Measurements from ENCODE around the gene CLMN. TPM values are rescaled to one million over a fixed set of nuclear protein-coding genes. Genes with fewer than 3 reads are reported as not detected.

Gene CLMN
- total RNA-seq, 1 experiment from 2014 or later, result 33.4 TPM

DNA sequence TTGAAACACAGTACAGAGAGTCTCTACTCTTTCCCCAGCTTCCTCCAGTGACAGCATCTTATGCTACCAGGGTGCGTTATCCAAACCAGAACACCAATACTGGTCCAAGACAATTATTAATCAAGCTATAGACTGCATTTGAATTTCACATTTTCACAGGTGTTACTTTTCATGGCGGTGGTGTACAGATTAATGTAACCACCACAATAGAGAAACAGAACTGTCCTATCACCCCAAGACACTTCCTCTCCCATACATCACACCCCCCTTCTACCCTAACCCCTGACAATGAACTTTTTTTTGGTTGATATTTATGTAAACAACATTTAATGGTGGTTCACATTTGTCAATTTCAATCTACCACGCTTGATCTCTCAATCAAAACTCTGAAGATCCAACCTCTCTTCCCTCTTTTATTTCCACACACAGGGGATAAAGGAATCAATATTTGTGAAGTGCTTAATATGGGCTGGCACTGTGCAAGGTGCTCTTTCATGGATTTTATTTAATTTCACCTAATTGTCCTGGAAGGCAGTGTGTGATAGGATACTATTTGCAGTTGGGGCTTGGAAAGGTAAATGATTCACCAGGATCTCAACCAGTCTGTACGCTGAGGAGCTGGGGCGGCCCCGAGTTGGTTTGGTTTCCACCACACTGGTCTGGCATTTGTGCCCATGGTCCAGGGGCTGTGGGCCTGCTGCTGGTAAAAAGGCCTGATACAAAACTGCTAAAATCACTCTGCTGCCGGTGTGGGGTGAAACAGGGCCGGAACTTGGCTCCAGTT is 107.8 kb downstream of the CLMN start:
- POLR2A ChIA-PET, result no interaction called here
- Histone ChIP-seq H3K4me2 (ENCODE audit: low read length) (no peak overlapping the region), H3K9me3 (ENCODE audit: control insufficient read depth in 1 of 2, insufficient read depth in 1 of 2, low read depth in 1 of 2, low read length in 2 of 2) (no peaks in the 10 kb centered on the region)

DNA sequence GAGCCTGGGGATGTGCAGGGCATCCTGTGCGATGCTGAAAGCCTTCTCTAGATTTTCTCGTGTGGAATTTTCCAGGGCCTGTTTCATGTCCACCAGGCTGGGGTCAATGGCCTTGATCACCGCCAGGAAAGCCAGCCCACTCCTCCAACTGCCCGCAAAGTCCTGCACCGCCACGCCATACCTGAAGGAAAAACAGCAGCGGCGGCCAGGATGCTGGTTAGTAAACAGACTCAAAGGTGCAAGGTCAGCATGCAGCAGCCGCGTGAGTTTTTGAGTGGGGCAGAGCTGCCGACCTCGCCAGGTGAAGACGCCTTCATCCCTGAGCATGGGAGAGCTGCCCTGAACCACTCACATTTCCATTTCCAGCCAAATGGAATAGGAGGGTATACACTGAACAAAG is 109.0 kb downstream of the CLMN start:
- ChIA-PET RAD21 (ENCODE audit: low non-redundant PET in 1 of 2, low total read pairs in 2 of 2, uncharacterized antibody in 2 of 2, unreplicated experiment in 2 of 2) (no interaction called here), CTCF (interaction anchor here (1.0 kb wide), 1 partner anchor 15 kb away, joined by 3 read pairs; no protein-coding TSS in a partner anchor), POLR2A (no interaction called here)
- intact Hi-C loops (cut with micrococcal nuclease), result no loop called here
- Histone ChIP-seq H3K27ac (ENCODE audit: low read depth, low read length) (no peak overlapping the region), H3K4me1 (ENCODE audit: control insufficient read depth in 1 of 2, insufficient read depth in 2 of 2, low read length in 2 of 2) (no peaks in the 10 kb centered on the region), H3K9ac (ENCODE audit: low read length) (no peak overlapping the region), H4K20me1 (ENCODE audit: insufficient read depth) (no peaks in the 10 kb centered on the region), H3K9me2 (ENCODE audit: insufficient read depth) (no peaks in the 10 kb centered on the region), H3K9me3 (ENCODE audit: control insufficient read depth in 1 of 2, insufficient read depth in 1 of 2, low read depth in 1 of 2, low read length in 2 of 2) (0 out of 4 replicates have a peak, but pooled peaks cover 0 to 5% of the 10 kb centered on the region in 2 experiments), H3K4me3 (replicated peaks in 1 of 2; ENCODE audit: low read depth in 1 of 2, low read length in 2 of 2) (no peak overlapping the region), H3K36me3 (ENCODE audit: control insufficient read depth in 1 of 2, insufficient read depth in 2 of 2, low read length in 2 of 2) (0 out of 4 replicates have a peak, but pooled peaks cover 0 to 6% of the 10 kb centered on the region in 2 experiments), H3K27me3 (ENCODE audit: insufficient read depth, low read length) (no peaks in the 10 kb centered on the region), H3K79me2 (ENCODE audit: insufficient read depth, low read length) (no peaks in the 10 kb centered on the region), H2AFZ (ENCODE audit: low read depth, low read length, poor library complexity, severe bottlenecking) (no peak overlapping the region), H3K4me2 (ENCODE audit: low read length) (no peak overlapping the region)
- BruUV-seq (replicated peaks), result no TSS peak
- ATAC-seq (no peak), DNase-seq (ENCODE audit: low read depth, low spot score) (no peak)
- TF ChIP-seq, protein P1, sequence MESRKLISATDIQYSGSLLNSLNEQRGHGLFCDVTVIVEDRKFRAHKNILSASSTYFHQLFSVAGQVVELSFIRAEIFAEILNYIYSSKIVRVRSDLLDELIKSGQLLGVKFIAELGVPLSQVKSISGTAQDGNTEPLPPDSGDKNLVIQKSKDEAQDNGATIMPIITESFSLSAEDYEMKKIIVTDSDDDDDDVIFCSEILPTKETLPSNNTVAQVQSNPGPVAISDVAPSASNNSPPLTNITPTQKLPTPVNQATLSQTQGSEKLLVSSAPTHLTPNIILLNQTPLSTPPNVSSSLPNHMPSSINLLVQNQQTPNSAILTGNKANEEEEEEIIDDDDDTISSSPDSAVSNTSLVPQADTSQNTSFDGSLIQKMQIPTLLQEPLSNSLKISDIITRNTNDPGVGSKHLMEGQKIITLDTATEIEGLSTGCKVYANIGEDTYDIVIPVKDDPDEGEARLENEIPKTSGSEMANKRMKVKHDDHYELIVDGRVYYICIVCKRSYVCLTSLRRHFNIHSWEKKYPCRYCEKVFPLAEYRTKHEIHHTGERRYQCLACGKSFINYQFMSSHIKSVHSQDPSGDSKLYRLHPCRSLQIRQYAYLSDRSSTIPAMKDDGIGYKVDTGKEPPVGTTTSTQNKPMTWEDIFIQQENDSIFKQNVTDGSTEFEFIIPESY (IDR thresholded peaks at IDR 0.05; ENCODE audit: extremely low read depth, insufficient replicate concordance, low read length), result no peak
- TF ChIP-seq FOSL1 (IDR thresholded peaks at IDR 0.05; ENCODE audit: low read depth) (no peak), YY1 (IDR thresholded peaks at IDR 0.05; ENCODE audit: extremely low read depth, insufficient replicate concordance, low read depth, low read length) (no peak), EGR1 (IDR thresholded peaks at IDR 0.05; ENCODE audit: low read depth) (no peak), ZFX (IDR thresholded peaks at IDR 0.05) (no peak)
- TF ChIP-seq, protein P2, sequence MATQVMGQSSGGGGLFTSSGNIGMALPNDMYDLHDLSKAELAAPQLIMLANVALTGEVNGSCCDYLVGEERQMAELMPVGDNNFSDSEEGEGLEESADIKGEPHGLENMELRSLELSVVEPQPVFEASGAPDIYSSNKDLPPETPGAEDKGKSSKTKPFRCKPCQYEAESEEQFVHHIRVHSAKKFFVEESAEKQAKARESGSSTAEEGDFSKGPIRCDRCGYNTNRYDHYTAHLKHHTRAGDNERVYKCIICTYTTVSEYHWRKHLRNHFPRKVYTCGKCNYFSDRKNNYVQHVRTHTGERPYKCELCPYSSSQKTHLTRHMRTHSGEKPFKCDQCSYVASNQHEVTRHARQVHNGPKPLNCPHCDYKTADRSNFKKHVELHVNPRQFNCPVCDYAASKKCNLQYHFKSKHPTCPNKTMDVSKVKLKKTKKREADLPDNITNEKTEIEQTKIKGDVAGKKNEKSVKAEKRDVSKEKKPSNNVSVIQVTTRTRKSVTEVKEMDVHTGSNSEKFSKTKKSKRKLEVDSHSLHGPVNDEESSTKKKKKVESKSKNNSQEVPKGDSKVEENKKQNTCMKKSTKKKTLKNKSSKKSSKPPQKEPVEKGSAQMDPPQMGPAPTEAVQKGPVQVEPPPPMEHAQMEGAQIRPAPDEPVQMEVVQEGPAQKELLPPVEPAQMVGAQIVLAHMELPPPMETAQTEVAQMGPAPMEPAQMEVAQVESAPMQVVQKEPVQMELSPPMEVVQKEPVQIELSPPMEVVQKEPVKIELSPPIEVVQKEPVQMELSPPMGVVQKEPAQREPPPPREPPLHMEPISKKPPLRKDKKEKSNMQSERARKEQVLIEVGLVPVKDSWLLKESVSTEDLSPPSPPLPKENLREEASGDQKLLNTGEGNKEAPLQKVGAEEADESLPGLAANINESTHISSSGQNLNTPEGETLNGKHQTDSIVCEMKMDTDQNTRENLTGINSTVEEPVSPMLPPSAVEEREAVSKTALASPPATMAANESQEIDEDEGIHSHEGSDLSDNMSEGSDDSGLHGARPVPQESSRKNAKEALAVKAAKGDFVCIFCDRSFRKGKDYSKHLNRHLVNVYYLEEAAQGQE (IDR thresholded peaks at IDR 0.05; ENCODE audit: low read depth), result no peak
- TF ChIP-seq, protein P3, sequence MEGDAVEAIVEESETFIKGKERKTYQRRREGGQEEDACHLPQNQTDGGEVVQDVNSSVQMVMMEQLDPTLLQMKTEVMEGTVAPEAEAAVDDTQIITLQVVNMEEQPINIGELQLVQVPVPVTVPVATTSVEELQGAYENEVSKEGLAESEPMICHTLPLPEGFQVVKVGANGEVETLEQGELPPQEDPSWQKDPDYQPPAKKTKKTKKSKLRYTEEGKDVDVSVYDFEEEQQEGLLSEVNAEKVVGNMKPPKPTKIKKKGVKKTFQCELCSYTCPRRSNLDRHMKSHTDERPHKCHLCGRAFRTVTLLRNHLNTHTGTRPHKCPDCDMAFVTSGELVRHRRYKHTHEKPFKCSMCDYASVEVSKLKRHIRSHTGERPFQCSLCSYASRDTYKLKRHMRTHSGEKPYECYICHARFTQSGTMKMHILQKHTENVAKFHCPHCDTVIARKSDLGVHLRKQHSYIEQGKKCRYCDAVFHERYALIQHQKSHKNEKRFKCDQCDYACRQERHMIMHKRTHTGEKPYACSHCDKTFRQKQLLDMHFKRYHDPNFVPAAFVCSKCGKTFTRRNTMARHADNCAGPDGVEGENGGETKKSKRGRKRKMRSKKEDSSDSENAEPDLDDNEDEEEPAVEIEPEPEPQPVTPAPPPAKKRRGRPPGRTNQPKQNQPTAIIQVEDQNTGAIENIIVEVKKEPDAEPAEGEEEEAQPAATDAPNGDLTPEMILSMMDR (IDR thresholded peaks at IDR 0.05 in 2 of 3, conservative IDR thresholded peaks at IDR 0.05 in 1 of 3; ENCODE audit: borderline replicate concordance in 1 of 3, insufficient read depth in 1 of 3, low read depth in 2 of 3, low read length in 2 of 3), result no peak
- TF ChIP-seq, protein P4, sequence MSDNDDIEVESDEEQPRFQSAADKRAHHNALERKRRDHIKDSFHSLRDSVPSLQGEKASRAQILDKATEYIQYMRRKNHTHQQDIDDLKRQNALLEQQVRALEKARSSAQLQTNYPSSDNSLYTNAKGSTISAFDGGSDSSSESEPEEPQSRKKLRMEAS (IDR thresholded peaks at IDR 0.05), result no peak

More for the DNA sequence above, 107.8 kb downstream of the CLMN start:
- H4K20me1 ChIP-seq (ENCODE audit: insufficient read depth), result no peaks in the 10 kb centered on the region
- H3K27ac ChIP-seq (ENCODE audit: low read depth, low read length), result no peak overlapping the region
- H3K9ac ChIP-seq (ENCODE audit: low read length), result no peak overlapping the region
- no peak overlapping the region for H3K4me3 ChIP-seq (replicated peaks in 1 of 2; ENCODE audit: low read depth in 1 of 2, low read length in 2 of 2)
- no peaks in the 10 kb centered on the region for H3K9me2 ChIP-seq (ENCODE audit: insufficient read depth)
- no peaks in the 10 kb centered on the region for H3K4me1 ChIP-seq (ENCODE audit: control insufficient read depth in 1 of 2, insufficient read depth in 2 of 2, low read length in 2 of 2)
- no peak for DNase-seq (ENCODE audit: low read depth, low spot score)
- no peak for ATAC-seq
- BruUV-seq (replicated peaks), result no TSS peak
- CTCF ChIA-PET, result interaction anchor here (1.0 kb wide), 1 partner anchor 16 kb away, joined by 3 read pairs; no protein-coding TSS in a partner anchor
- intact Hi-C loops (cut with micrococcal nuclease), result no loop called here
- no peak overlapping the region for H2AFZ ChIP-seq (ENCODE audit: low read depth, low read length, poor library complexity, severe bottlenecking)
- H3K27me3 ChIP-seq (ENCODE audit: insufficient read depth, low read length), result no peaks in the 10 kb centered on the region
- H3K36me3 ChIP-seq (ENCODE audit: control insufficient read depth in 1 of 2, insufficient read depth in 2 of 2, low read length in 2 of 2), result 0 out of 4 replicates have a peak, but pooled peaks cover 0 to 6% of the 10 kb centered on the region in 2 experiments
- RAD21 ChIA-PET (ENCODE audit: low non-redundant PET in 1 of 2, low total read pairs in 2 of 2, uncharacterized antibody in 2 of 2, unreplicated experiment in 2 of 2), result interaction anchor here in 1 of 2 experiments (0.7 kb wide), 1 partner anchor 121 kb away, joined by 3 read pairs; no protein-coding TSS in a partner anchor
- TF ChIP-seq FOSL1 (IDR thresholded peaks at IDR 0.05; ENCODE audit: low read depth), result no peak
- no peak for TF ChIP-seq POLR2A (IDR thresholded peaks at IDR 0.05; ENCODE audit: borderline replicate concordance, extremely low read depth, insufficient read depth, insufficient read length)
- H3K79me2 ChIP-seq (ENCODE audit: insufficient read depth, low read length), result no peaks in the 10 kb centered on the region
